GM19239 (cell line): Measurements from ENCODE around the gene RPL14.
"Not testable (repeated sequence)": the region's sequence is repeated elsewhere in the genome, so short reads cannot be mapped to it uniquely, and the experiment has no call there.

Experiments used
- DNase-seq: peaks from one replicate; pipeline ENCODE4 v3.0.0; 2011; ENCODE audit warnings: low spot score; ENCODE audit not compliant: insufficient read length
- FAIRE-seq: peaks from 2 replicates; lab custom pipeline; 2011; peaks lifted over from hg19 to GRCh38; lab: Jason Lieb, UNC

Gene RPL14

DNA sequence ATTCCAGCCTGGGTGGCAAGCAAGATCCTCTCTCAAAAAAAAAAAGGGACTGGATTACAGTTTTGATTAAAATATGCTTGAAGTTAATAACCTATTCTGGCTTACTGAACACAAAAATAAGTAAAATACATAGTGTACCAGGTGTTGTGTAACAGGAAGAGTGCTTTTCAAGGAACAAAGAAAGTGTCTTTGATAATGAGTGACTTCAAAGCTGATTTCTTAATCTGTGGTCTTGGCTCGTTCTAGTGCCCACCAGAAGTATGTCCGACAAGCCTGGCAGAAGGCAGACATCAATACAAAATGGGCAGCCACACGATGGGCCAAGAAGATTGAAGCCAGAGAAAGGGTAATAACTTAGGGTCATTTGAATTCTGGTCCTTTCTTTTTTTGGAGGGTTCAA is 4.0 kb downstream of the RPL14 start:
- no peak for DNase-seq
- FAIRE-seq: no peak

DNA sequence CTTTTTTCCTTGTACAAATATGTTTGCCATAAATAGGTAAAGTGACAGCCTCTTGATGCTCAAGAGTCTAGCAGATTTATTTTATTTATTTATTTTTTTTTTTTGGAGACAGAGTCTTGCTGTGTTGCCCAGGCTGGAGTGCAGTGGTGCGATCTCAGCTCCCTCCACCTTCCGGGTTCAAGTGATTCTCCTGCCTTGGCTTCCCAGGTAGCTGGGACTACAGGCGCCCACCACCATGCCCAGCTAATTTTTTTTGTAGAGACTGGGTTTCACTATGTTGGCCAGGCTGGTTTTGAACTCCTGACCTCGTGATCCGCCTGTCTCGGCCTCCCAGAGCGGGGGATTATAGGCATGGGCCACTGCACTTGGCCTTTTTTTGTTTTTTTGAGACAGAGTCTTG is 5.7 kb downstream of the RPL14 start:
- not testable (repeated sequence) for DNase-seq, FAIRE-seq

DNA sequence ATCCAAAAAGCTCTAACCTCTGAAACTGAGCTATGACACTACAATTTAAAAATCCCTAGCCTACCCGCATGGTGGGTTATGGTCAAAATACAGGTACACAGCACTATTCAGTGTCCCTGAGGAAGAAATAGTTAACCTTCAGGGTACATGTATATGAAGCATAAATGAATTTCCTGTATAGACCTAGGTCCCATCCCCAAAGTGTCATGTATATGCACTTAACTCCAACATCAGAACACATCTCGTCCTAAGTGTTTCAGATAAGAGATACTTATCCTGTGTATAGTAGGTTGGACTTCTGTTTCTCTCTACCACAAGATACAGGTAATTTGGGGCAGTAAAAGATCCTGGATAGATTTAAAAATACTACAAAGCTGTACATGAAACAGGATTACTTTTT is 6.4 kb downstream of the RPL14 start:
- DNase-seq: no peak
- no peak for FAIRE-seq

DNA sequence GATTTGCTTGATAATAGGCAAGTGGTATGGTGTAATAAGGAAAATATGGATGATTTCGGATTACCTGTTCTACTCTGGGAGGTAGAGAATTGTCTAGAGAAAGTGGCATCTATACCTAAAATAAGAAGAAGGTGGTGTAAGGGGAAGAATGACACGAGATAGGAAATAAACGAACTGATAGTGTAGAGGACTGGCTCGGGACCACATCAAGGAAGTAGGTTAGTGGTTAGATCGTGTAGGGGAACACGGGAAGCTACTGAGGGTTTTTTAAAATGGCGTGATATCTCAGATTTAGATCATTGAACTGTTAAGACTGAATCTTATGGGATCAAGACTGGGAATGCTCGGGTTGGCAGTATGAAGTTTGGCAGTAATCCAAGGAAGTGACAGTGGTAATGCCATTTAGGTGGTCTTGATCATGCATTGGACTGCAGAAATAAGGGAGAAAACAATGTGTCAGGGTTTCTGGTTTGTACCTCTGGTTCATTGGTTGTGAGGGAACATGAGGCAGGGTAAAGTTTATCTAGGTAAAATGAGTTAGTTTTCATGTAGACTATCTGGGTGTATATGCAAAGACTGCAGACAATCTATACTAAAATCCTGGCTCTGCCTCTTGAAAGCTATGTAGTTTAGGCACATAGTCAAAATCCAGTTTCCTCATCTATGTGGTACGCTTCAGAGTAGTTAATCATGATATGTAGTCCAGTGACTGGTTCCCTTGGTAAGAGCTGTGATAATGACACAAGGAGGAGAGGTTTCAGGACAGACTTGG is 7.4 kb downstream of the RPL14 start:
- DNase-seq (no peak), FAIRE-seq (no peak)

DNA sequence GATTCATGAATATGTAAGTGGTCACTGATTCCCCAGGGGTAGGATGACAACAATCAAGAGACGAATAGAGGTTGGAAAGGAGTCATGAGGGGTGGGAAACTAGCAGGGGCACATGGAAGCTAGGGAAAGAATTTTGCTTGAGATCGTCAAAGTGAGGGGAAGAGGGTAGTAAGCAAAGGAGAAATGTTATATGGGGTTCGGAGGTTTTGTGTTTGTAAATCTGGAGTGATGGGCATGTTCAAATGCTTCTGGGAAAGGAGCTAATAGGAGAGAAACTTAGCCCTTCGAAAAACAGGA is 7.9 kb downstream of the RPL14 start:
- FAIRE-seq: no peak
- no peak for DNase-seq

DNA sequence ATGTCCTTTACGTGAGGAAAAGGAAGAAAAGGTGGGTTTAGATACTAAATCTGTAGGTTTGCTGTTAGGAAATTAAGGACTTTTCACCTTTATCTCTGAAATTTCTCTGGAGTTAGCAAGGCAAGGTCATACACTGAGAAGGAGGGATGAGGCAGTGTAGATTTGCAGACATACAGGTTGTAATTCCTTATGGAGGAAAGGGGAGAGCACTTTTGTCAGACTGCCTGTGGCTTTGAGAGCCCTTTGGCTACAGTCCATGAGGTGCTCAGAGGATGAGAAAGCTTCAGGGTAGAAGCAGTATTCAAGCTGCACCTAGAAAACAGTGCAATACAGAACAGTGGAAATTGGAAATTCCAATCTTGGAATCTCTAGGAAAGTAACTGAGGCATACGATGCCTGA is 8.3 kb downstream of the RPL14 start:
- DNase-seq: no peak
- FAIRE-seq: no peak

DNA sequence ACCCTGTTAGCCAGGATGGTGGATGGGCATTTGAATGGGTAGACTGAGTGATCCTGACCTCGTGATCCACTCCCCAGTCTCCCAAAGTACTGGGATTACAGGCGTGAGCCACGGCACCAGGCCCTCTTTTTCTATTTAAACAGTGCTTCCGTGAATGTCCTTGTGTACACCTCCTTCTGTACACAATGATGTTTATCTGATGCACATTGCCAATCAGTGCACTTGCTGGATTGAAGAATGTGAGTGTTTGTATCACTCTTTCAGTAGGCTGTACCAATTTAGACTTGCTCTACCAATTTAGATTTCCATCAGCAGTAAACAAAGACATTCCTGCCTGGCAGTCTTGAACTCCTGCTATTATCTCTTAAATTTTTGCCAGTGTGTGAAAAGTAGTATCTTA is 10.9 kb downstream of the RPL14 start:
- DNase-seq (no peak), FAIRE-seq (no peak)

DNA sequence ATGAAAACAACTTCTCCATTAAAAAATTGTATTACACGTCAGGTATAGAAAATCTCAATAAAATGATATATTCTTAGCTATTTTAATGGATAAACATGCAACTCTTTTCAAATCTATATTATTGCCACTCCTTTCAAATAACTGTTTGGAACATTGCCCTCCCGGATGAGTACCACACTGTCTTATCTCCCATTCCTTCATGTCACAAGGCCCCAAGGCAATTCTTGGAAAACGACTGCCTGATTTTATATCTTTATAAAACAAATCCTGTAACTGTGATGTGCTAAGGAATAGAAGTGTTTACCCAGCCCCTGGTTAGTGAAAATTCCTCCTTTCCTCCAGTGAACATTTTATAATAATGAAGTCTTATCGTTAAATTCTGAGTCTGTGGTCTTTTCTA is 13.6 kb downstream of the RPL14 start:
- FAIRE-seq (no peak), DNase-seq (no peak)

DNA sequence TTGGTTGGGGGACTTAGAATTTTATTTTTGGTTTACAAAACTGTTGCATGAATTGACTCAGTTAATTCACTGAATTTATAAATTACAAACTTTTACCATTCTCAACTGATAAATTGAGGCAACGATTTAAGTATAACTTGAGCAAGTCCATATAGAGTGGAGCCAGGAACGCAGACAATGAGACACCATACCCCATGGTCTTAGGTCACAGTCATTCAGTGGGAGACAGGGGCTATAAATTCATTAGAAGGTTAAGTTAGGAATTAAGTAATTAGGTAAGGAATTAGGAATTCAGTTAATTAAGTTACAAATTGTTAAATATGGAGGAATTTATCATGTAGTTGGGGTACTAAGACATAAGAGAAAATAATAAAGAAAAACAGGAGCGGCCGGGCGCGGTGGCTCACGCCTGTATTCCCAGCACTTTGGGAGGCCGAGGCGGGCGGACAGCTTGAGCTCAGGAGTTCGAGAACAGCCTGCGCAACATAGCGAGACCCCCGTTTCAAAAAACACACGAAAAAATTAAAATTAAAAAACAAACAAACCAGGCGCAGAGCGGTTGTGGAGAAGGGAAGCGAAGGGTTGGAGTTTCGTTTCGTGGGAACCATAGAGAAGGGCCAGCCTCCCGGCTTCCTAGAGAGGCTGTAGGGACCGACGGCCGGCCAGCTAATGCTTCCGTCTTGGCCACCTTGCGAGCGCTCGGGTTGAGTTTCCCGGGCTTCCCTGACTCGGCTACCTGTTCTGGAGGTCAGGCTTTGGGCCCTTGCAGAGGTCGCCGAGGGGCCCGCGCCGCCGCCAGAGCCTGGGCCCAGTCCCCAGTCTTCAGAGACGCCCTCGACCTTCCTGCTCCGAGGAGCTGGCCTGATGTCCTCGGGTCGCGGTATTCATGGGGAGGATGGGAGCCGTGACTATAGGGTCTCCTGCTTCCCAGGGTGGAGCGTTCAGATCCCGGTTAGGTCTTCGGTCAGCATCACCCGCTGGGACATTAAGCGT is 19.6 kb downstream of the RPL14 start, which contains the start of gene ZNF619:
ZNF619 (plus strand) TSS at position 645 of the 993 bp plus-strand sequence. CDS start 858 bp downstream, outside the sequence.
- peak; percentile 84 for FAIRE-seq
- DNase-seq: peak; percentile 68

DNA sequence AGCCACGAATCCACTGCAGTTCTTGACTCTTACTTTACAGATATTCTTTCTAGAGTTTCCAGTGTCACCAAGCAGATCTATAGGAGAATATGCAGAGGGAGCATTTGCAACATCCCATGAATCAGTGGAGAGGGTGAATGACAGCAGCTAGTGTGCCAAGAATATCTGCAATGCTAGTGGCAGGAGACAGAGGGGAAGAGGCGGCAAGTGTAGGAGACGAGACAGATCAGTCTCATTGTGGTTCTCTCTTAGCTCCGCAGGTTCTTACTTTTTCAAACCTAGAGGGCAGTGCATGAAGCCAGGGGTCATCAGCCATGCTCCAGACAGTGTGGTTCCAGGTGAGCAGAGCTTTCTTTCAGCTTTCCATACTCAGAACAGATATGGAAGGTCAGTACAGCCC is 20.5 kb downstream of the RPL14 start:
- peak; percentile 49 for FAIRE-seq
- no peak for DNase-seq

DNA sequence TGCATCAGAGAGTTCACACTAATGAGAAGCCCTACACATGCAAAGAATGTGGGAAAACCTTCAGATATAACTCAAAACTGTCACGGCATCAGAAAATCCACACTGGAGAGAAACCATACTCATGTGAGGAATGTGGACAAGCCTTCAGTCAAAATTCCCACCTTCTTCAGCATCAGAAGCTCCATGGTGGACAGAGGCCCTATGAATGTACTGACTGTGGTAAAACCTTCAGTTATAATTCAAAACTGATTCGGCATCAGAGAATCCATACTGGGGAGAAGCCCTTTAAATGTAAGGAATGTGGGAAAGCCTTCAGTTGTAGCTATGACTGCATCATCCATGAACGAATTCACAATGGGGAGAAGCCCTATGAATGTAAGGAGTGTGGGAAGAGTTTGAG is 30.0 kb downstream of the RPL14 start:
- DNase-seq: no peak
- no peak for FAIRE-seq

DNA sequence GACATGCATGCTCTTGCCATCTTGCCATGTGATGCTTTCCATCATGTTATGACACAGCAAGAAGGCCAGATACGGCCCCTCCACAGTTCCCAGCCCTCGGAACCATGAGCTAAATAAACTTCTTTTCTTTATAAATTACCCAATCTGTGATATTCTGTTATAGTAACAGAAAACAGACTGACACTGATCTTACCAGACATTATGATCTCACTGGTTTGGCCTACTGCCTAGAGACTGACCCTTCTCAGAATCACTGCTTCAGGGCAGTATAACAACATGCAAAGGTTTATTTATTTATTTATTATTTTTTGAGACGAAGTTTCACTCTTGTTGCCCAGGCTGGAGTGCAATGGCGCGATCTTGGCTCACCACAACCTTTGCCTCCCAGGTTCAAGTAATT is 33.8 kb downstream of the RPL14 start:
- DNase-seq: no peak
- no peak for FAIRE-seq

DNA sequence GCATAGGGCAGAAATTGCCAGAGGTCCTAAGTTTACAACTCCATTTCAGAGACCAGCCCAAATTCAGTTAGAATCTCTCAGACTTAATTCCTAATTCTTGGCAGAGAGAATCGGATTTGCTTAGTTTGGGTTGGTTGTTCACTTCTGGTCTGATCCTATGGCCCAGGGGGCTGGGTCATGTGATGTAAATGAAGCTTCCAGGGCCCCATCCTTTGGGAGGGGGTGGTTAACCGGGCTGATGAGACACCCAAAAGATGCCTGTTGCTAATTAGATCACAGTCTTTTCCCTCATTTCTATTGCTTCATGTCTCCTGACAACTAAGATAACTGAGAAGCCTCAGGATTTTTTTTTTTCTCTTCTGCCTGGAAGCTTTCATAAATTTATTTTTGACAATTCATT is 37.6 kb downstream of the RPL14 start:
- DNase-seq (no peak), FAIRE-seq (no peak)

DNA sequence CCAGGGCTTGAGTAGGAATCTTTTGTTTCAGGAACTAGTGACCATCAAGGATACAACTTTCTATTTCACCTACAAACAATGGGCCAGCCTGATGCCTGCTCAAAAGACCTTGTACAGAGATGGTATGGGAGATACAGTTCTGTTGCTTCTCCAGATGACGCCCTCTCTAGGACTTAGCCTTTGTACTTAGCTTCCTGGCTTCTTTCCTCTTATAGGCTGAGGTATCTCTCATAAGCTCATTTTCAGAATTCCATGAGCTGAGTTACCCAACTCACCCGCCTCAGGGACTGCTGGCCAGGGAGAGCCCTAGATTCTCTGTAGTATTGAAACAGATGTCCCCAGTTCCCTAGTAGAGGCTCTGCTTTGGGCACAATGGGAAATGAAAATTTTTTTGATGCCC is 40.1 kb downstream of the RPL14 start:
- no peak for FAIRE-seq
- DNase-seq: no peak

DNA sequence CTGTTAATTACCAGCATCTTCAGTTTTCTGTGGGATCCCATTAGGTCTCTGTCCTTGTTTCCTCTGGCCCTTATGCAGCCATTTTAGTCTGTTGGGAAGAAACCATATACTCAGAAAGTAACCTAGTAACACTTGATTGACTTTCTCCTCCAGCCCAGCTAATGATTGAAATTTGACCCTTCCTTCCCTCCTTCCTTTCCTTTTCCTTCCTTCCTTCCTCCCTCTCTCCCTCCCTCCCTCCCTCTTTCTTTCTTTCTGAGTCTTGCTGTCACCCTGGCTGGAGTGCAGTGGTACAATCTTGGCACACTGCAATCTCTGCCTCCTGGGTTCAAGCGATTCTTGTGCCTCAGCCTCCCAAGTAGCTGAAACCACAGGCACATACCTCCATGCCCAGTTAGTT is 42.8 kb downstream of the RPL14 start:
- FAIRE-seq (no peak), DNase-seq (no peak)

DNA sequence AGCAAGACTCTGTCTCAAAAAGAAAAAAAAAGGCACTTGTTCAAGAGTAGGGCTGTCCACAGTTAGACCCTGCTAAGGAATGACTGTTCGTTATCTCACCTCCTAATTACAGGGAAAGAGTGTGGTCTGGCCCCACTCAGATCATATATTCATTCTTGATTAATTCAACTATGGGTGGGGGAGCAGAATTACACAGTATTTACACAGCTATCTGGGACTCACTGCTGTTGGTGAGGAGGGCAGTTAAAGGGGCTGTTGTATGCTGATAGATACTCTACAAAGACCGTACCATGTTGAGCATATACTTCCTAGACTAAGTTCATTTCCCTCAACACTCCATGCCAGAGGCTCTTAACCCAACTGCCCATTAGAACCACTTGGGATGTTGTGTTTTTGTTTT is 44.9 kb downstream of the RPL14 start:
- FAIRE-seq (no peak), DNase-seq (no peak)

DNA sequence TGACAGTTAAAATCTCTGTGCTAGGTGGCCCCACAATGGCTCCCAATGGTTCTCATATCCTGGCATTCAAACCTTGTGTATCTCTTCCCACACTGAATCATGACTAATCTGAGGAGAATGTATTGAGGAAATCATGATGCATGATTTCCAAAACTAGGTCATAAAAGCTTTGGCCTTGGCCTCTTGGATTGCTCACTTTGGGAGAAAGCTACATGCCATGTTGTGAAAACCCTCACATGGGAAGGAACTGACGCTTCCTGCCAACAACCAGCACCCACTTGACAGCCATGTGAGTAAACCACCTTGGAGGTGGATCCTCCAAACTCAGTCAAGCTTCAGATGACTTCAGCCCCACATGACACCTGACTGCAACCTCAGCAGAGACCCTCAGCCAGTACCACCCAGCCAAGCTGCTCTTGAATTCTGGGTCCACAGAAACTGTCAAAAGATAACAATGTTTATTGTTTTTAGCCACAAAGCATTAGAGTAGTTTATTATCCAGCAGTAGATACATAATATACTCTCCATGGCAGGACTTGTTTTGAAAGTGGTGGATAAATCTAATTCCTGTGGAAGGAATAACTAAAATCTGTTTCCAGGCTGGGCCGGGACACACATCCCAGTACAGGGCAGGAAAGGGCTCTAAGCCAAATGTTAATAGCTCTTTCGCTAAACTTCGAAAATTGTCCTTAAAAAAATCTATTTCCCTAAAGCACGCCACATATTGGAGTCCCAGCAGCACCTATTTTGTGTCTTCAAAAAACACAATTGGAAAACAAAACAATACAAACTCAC is 47.7 kb downstream of the RPL14 start:
- FAIRE-seq (no peak), DNase-seq (no peak)

DNA sequence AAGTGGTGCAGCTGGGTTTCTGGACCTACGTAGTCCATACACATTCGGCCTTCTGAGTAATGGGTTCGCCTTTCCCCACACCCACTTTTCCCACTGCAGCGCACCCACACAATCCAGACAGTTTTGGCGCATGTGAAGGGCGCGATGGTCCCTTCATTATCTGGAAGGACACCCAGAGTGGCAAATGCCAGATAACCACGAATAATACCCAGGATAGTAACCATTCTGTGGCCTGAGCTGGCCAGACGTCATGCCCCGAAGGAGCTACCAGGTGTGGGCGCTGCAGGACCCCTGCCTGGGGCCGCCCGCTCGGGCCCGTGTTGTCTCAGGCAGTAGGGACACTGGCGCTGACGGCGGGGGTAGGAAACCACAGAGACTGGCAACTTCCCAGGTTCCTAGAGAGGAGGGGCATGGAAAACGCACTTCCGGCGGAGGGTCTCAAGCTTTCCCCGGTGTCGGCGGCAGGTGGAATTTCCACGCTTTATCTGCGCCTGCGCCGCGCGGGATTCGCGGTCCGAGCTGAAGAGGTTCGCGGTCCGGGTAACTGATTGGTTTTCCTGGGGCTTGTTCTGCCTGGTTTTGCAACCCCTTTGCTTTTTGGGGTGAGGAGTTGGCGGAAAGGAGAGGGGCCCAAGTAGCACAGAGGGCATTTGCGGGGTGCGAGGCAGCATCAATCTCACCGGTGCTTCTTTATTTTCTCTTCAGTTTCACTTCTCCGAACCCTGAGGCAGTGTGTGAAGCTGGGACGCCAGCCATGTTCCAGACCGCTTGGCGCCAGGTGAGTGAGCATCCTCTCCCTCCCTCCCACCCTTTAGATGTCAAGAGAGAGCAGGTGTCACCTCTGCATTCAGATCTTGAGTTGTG is 48.7 kb downstream of the RPL14 start, which contains the start of gene ZNF620:
ZNF620 (plus strand) TSS at position 441 of the 864 bp plus-strand sequence; CDS start at position 755, 314 bp downstream.
- peak; percentile 88 for FAIRE-seq

DNA sequence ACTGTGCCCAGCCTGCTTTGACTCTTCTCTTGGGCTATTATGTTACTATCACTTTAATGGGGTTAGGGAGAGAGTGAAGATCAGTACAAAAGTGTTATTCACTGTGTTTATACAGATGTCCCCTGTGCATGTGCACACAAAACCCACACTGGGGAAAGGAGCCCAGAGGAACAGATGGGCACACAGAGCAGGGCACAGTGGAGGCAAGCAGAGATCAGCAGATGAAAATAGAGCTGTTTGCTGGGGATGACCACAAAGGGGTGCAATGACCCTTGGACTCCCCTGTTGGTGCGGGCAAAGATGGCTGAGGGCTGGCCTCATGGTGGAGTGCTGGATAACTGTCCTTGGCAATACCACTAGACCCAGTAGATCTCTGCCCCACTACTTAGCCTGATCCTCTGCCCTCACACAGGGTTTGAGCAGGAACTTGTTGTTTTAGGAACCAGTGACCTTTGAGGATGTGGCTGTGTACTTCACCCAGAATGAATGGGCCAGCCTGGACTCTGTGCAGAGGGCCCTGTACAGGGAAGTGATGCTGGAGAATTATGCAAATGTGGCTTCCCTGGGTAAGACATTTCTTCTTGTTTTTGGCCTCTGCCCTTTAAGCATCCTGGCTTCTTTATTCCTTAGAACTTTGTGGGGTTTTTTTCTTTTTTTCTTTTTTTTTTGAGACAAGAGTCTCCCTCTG is 54.0 kb downstream of the RPL14 start:
- DNase-seq (no peak), FAIRE-seq (no peak)

More for the DNA sequence above, 48.7 kb downstream of the RPL14 start, which contains the start of gene ZNF620:
- peak; percentile 35 for DNase-seq
